Spinal cord (tissue), 10 donors: ENCODE data around the gene USP48. TPM values are rescaled to one million over a fixed set of nuclear protein-coding genes. Genes with fewer than 3 reads are reported as not detected.
"Not testable (repeated sequence)": the region's sequence is repeated elsewhere in the genome, so short reads cannot be mapped to it uniquely, and the experiment has no call there.

Source experiments
- DNase-seq, 6 donors: peaks; one replicate each; pipeline versions ENCODE4 v3.0.0 to v3.0.0-alpha.2; 2013 to 2015; ENCODE audit warnings: low spot score in 6 of 6, low read depth in 4 of 6
- H3K27ac ChIP-seq: one replicate; pipeline ENCODE4 v1.5.1; 2013; ENCODE audit warnings: low read depth, low read length, control low read depth
- H3K27me3 ChIP-seq: one replicate; pipeline ENCODE4 v1.6.1; 2013; ENCODE audit warnings: low read length; ENCODE audit not compliant: control insufficient read depth, insufficient read depth
- H3K36me3 ChIP-seq: one replicate; pipeline ENCODE4 v1.6.1; 2013; ENCODE audit warnings: low read length; ENCODE audit not compliant: control insufficient read depth, insufficient read depth
- H3K4me1 ChIP-seq: one replicate; pipeline ENCODE4 v1.6.1; 2013; ENCODE audit warnings: low read length; ENCODE audit not compliant: control insufficient read depth, insufficient read depth
- H3K4me3 ChIP-seq: one replicate; pipeline ENCODE4 v1.5.1; 2013; ENCODE audit warnings: low read depth, low read length, control low read depth
- H3K9me3 ChIP-seq: one replicate; pipeline ENCODE4 v1.6.1; 2013; ENCODE audit warnings: low read length; ENCODE audit not compliant: control insufficient read depth, insufficient read depth
- WGBS: methylation state at CpG from one replicate; pipeline ENCODE4 v1.1.5; 2013; ENCODE audit warnings: missing lambda C conversion rate; ENCODE audit not compliant: insufficient coverage; 5-methylcytosine and 5-hydroxymethylcytosine counted together
- polyA plus RNA-seq, 2 donors: library from polyadenylated mRNA; unstranded; fragments of 120-200 nt; gene quantifications; one replicate each; pipeline ENCODE4 v1.2.1, GENCODE V29; 2013; ENCODE audit not compliant: insufficient read length in 2 of 2
- total RNA-seq, 2 donors: library from RNA; depleted of rRNA in 1 of 2; stranded (reverse); fragments of 120-200 nt in 1 of 2; fragments of >200 nt in 1 of 2; gene quantifications; one replicate each; pipeline versions ENCODE4 v1.2.3 to v1.2.4, GENCODE V29; 2013 to 2014
- donor health status: healthy.

Gene USP48
- total and polyA plus RNA-seq, 4 donors: 41.0 to 76.3 (median 61.9) TPM

GRCh38 chr1:21636029-21636428 lies 146.9 kb downstream of the USP48 start:
- peaks cover 60% of the 10 kb centered on the region for H3K36me3 ChIP-seq
- H3K27me3 ChIP-seq: no peaks in the 10 kb centered on the region
- H3K4me3 ChIP-seq: no peak overlapping the region
- H3K4me1 ChIP-seq: peaks cover 57% of the 10 kb centered on the region
- no peaks in the 10 kb centered on the region for H3K9me3 ChIP-seq
- H3K27ac ChIP-seq: no peak overlapping the region
- 90% methylated on average over 1 of the region's 2 CpGs for WGBS
- no peak for DNase-seq

- Histone ChIP-seq H3K4me1 (peaks cover 56% of the 10 kb centered on the region), H3K36me3 (peaks cover 58% of the 10 kb centered on the region), H3K9me3 (no peaks in the 10 kb centered on the region), H3K27ac (no peak overlapping the region), H3K27me3 (no peaks in the 10 kb centered on the region), H3K4me3 (no peak overlapping the region)
- 82% methylated on average over 8 of the region's 12 CpGs for WGBS
- no peak for DNase-seq
These were observed 148.0 kb downstream of the USP48 start for GRCh38 chr1:21634806-21635535.

GRCh38 chr1:21633992-21634805 lies 148.8 kb downstream of the USP48 start:
- H3K27ac ChIP-seq: no peak overlapping the region
- peaks cover 56% of the 10 kb centered on the region for H3K36me3 ChIP-seq
- no peak for DNase-seq
- H3K4me3 ChIP-seq: no peak overlapping the region
- 86% methylated on average over 15 of the region's 18 CpGs for WGBS
- H3K27me3 ChIP-seq: no peaks in the 10 kb centered on the region
- no peaks in the 10 kb centered on the region for H3K9me3 ChIP-seq
- H3K4me1 ChIP-seq: peaks cover 48% of the 10 kb centered on the region

GRCh38 chr1:21633141-21633755 lies 149.7 kb downstream of the USP48 start:
- H3K27me3 ChIP-seq: no peaks in the 10 kb centered on the region
- no peak overlapping the region for H3K27ac ChIP-seq
- 88% methylated on average over 4 of the region's 7 CpGs for WGBS
- DNase-seq: no peak
- H3K36me3 ChIP-seq: peaks cover 56% of the 10 kb centered on the region
- no peak overlapping the region for H3K4me3 ChIP-seq
- H3K9me3 ChIP-seq: no peaks in the 10 kb centered on the region
- peaks cover 42% of the 10 kb centered on the region for H3K4me1 ChIP-seq

DNA sequence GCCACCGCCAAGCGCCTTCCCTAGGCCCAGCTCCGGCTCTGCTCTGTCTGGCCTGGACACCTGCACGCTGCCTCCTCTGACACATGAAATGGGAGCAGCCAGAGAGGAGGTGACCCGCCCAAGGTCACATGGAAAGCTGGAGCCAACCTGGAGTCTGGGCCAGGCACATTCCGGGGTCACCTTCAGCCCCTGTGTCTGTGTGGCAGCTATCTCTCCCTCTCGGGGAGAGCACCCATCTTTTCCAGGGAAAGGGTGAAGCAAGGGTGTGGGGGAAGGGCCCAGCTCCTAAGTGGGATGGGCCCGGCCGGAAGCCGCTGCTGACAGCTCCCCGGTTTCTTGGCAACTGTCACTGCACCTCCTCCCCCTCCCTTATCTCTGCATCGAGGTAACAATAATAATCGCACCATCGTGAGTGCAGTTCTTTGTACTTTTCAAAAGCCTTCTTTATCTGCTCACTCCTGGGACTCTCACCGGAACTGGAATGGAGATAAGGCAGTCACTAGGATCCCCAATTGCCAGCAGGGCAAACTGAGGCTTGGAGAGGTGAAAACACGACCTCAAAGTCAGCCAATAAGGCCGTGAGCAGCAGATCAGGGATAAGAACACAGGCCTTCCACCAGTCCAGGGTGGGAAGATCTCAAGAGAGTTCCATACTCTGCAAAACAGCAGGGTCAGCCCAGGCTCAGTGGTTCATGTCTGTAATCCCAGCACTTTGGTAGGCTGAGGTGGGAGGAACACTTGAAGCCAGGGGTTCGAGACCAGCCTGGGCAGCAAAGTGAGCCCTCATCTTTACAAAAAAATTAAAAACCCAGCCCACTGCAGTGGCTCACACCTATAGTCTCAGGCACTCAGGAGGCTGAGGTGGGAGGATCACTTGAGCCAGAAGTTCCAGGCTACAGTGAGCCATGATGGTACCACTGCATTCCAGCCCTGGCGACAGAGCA lies 150.7 kb downstream of the USP48 start:
- H3K36me3 ChIP-seq: peaks cover 60% of the 10 kb centered on the region
- H3K27me3 ChIP-seq: no peaks in the 10 kb centered on the region
- H3K4me3 ChIP-seq: no peak overlapping the region
- H3K9me3 ChIP-seq: no peaks in the 10 kb centered on the region
- no peak for DNase-seq
- H3K27ac ChIP-seq: no peak overlapping the region
- 45% methylated on average over 16 of the region's 19 CpGs for WGBS
- peaks cover 42% of the 10 kb centered on the region for H3K4me1 ChIP-seq

- not testable (repeated sequence) for H3K4me3 ChIP-seq, H3K27me3 ChIP-seq, H3K27ac ChIP-seq, H3K9me3 ChIP-seq, DNase-seq
- Histone ChIP-seq H3K36me3 (peaks cover 67% of the 10 kb centered on the region), H3K4me1 (peaks cover 42% of the 10 kb centered on the region)
- 89% methylated on average over 4 of the region's 8 CpGs for WGBS
These were observed 151.4 kb downstream of the USP48 start for GRCh38 chr1:21631590-21631943.

DNA sequence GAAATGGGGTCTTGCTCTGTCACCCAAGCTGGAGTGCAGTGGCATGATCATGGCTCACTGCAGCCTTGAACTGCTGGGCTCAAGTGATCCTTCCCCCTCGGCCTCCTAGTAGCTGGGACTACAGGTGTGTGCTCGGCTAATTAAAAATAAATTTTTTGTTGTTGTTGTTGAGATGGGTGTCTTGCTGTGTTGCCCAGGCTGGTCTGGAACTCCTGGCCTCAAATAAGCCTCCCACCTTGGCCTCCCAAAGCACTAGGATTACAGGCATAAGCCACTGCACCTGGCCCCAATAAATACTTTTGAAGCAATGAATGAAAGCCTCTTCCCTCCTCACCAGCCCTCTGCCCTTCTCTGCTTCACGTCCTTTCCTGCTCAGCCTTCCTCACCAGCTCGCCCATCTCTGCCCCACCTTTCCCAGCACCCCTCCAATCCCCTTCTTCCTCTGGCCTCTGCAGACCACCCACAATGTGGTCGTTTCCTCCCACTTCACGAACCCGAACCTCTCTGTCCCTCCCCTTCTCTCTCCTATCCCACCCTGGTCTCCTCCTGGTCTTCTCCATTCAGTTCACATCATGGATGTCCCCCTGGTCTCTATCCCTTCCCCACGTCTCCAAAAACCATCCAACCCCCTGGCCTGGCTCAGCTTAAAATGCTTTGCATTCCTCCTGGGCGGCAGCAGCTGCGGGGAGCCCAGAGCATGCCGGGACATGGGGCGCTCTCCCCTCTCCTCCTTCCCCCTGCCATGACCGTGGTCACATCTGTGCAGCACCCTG lies 152.2 kb downstream of the USP48 start:
- Histone ChIP-seq H3K4me3 (no peak overlapping the region), H3K27me3 (no peaks in the 10 kb centered on the region), H3K4me1 (peaks cover 45% of the 10 kb centered on the region), H3K27ac (no peak overlapping the region), H3K9me3 (no peaks in the 10 kb centered on the region), H3K36me3 (peaks cover 70% of the 10 kb centered on the region)
- 46% methylated on average over 11 of the region's 13 CpGs for WGBS
- DNase-seq: no peak

GRCh38 chr1:21629971-21630370 lies 153.0 kb downstream of the USP48 start:
- H3K4me1 ChIP-seq: peaks cover 42% of the 10 kb centered on the region
- H3K9me3 ChIP-seq: no peaks in the 10 kb centered on the region
- WGBS: 100% methylated on average over 1 of the region's 4 CpGs
- H3K27ac ChIP-seq: no peak overlapping the region
- H3K36me3 ChIP-seq: peaks cover 70% of the 10 kb centered on the region
- H3K27me3 ChIP-seq: no peaks in the 10 kb centered on the region
- DNase-seq: no peak
- H3K4me3 ChIP-seq: no peak overlapping the region
